HG03520 (cell line): ENCODE measurements around the gene SYNRG.

ENCODE experiments used
- ATAC-seq: cut with Tn5 transposase; IDR thresholded peaks from one replicate; pipeline ENCODE4 v1.9.1; 2021; ENCODE audit warnings: mild to moderate bottlenecking, moderate library complexity; ENCODE audit not compliant: unreplicated experiment

SYNRG gene

GRCh38 chr17:37480427-37480826 is 128.8 kb downstream of the SYNRG start:
- no peak for ATAC-seq

- ATAC-seq: no peak
These were observed 130.2 kb downstream of the SYNRG start for GRCh38 chr17:37479025-37479424.

- no peak for ATAC-seq
These were observed 131.0 kb downstream of the SYNRG start for GRCh38 chr17:37478187-37478586.

- ATAC-seq: no peak
These were observed 132.6 kb downstream of the SYNRG start for GRCh38 chr17:37476431-37477120.

GRCh38 chr17:37475731-37476420 is 133.3 kb downstream of the SYNRG start:
- no peak for ATAC-seq

DNA sequence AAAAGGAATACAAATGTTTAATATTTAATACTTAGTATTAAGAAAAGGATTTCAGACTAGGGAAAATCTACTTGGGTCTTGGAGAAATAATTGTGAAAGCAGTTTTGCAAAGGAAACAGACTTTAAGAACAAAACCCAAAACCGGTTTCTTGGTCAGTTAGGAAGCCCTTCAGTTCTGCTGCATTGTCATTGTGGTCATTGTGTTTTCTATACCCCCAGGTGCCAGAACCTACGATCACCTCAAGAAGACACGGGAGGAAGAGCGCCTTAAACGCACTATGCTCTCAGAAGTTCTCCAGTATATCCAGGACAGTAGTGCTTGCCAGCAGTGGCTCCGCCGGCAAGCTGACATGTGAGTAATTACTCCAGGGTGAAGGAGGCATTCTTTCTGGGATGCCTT is 139.0 kb downstream of the SYNRG start:
- ATAC-seq: no peak

DNA sequence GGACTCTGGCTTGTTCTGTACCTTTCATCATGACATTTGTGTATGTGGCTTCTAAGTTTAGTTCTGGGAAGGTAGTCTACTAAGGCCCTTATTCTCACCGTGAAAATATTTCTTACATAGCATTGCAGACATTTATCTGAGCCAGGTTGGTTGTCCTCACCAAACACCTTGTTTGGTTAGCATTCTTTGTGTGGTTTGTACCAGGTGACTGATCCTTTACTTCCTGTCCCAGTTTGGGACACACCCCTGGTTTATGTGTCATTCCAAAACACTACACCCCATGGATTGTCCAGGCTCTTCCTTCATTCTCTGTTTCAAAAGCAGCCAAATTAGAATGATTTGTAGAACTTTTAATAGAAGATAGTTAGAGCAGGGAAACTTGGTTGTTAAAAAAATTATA is 142.7 kb downstream of the SYNRG start:
- no peak for ATAC-seq

DNA sequence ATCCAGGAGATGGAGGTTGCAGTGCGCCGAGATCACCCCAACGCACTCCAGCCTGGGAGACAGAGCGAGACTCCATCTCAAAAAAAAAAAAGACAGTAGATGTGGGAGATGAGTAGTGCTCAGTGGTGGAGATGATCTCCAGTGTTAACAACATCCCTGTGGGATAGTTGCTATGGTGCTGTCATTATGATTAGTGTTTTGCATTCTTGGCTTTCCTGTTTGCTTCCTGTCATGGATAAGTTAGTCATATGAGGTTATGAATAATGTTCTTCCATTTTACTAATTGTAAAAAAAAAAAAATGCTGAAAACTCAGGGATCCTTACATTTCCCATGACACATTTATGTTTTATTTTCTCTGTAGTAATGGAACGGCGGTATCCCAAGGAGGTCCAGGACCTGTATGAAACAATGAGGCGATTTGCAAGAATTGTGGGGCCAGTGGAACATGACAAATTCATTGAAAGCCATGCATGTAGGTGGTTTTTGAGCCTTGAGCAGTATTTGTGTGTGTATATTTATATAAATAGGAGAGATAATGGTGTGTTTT is 144.1 kb downstream of the SYNRG start:
- no peak for ATAC-seq
